NCI-H1417 (cell line): ENCODE data around the gene IPPK.

ENCODE experiments used
- DNase-seq, 3 experiments: peaks; one replicate each; lab custom pipeline; 2025; lab: John Stamatoyannopoulos, UW

Gene IPPK, protein sequence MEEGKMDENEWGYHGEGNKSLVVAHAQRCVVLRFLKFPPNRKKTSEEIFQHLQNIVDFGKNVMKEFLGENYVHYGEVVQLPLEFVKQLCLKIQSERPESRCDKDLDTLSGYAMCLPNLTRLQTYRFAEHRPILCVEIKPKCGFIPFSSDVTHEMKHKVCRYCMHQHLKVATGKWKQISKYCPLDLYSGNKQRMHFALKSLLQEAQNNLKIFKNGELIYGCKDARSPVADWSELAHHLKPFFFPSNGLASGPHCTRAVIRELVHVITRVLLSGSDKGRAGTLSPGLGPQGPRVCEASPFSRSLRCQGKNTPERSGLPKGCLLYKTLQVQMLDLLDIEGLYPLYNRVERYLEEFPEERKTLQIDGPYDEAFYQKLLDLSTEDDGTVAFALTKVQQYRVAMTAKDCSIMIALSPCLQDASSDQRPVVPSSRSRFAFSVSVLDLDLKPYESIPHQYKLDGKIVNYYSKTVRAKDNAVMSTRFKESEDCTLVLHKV

DNA sequence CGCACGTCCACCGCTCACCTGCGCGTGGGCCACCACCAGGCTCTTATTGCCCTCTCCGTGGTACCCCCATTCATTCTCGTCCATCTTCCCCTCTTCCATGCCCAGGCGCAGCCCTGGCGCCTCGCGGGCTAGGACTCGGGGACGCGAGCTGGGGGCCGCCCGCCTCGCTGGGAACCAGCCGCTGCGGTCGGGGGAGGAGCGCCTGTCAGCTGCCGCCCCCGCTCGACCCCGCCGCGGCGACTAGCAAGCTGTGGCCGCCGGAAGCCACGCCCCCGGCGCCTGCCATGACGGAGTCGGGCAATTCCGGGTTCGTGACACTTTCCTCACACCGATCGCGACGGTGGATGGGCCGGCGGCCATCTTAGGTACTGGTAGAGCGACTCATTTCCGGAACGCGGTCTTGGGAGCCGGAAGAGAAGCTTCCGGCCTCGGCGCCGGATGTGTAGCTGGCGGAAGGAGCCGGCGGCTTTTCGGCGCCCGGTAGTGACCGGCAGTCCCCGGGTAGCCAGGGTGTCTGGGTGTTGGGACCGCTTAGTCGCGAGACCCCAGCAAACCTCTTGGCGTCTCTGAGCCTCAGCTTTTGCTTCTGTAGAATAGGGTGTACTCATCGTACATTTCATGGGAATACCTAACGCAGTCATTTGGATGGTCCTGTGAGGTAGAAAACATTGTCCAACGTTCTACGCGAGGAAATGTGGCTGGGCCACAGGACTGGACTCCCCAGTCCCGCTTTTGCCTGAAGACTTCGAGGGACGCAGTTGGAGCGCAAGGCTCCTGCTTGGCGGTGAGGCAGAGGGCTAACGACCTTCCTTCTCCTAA lies at the start of gene IPPK:
IPPK (minus strand) TSS at position 242 of the 819 bp plus-strand sequence; CDS start at position 99, 143 bp downstream.
- peak; percentile 96 to 99 (median 99) for DNase-seq

DNA sequence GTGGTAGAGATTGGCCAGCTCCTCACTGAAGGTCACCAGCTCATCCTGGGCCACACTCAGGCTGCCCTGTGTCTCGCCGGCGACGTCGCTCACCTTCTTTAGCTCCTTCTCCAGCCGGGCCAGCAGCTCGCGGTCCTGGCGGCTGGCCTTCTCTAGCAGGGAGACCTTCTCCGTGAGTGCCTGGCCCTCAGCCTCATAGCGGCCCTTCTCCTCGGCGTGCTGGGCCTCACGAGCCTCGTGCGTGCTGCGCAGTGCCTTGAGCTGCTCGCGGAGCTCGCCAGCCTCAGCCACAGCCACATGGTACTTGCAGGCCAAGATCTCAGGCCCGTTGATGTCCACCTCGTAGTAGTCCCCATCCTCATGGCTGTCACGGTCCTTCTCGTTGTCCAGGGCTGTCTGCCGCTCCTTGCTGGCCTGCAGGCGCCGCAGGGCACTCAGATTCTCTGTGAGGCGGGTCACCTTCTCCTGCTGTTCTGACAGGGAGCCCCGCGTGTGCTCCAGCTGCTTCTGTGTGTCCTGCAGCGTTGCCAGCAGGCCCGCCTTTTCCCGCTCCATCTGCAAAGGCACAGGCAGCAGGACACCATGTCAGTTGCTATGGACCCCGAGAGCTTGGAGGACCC lies 49.2 kb upstream of the IPPK start:
- no peak for DNase-seq

DNA sequence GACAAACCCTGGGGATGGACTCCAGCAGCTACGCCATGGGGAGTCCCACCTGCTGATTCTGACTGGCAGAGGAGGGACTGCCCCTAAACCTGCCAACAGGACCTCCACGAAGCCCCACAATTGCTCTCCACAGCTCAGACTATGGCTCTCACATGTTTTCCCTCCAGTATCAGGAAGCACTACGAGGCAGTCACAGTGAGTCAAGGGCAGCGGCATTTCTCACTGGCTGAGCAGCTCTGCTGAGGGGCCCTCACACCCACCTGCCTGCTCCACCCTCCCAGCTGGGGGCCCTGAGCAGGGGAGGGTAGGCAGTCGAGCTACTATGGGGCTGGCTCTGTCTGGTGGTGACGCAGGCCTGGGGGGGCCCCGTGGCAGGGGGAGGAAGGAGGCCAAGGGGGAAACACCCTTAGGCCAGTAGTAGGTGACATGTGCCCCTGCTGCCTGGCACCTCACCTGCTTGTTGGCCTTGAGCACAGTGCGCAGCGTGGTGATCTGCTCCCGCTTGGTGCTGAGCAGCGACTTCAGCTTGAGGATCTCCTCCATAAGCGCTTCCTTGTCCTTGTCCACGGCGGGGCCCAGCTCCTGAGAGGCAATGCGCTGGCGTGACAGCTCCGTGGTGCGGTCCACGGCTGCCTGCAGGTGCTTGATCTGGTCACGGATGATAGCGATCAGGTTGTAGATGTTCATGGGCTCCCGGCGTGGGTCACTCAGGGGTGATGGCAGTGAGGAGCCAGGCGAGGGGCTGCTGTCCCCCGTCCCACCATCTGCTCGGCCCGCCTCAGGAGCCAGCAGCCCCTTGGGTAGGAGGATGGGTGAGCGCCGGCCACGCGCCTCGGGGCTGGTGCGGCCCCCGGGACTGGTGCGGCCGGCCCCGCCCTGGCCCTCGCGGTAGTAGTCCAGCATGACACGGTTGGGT lies 48.4 kb upstream of the IPPK start:
- DNase-seq: no peak

DNA sequence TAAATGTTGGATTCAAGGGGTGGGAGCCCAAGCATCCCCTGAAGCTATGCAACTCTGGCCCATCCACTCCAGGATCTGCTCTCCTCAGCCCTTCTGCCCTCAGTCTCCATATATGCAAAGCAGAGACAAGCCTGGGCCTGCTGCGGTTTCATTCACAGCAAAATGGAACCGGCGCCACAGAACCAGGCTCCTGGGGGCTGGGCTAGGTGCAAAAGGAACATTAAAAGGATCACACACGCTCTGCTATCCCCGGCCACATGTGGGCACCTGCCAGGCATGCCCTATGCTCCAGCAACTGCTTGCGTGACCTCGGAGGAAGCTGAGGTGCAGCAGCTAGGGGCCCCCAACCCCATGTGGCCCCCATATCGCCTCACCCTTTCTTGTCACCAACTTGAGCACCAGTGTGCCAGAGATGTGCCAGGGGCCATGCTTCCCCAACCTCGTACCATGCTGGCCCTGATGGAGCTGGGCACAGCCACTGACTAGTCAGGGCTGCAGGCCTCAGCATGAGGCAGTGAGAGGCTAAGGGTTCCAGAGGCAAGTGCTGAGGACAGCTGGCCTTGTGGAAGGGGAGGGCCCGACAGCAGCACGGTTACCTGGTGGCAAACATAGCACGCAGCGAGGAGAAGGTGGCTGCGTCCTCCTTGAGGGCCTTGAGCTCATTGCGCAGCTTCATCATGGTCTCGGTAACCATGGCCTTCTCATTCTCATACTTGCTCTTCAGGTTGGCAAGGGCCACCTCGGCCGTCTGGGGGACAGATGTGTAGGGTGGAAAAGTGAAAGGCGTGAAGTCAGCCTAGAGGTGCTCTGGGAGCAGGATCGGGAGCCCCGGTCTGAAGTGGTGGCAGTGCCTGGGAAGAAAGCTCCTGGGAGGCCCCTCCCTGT lies 47.5 kb upstream of the IPPK start:
- DNase-seq: no peak

GRCh38 chr9:92716557-92716956 lies 46.6 kb upstream of the IPPK start:
- DNase-seq: peak; percentile 49 to 75 (median 50)

DNA sequence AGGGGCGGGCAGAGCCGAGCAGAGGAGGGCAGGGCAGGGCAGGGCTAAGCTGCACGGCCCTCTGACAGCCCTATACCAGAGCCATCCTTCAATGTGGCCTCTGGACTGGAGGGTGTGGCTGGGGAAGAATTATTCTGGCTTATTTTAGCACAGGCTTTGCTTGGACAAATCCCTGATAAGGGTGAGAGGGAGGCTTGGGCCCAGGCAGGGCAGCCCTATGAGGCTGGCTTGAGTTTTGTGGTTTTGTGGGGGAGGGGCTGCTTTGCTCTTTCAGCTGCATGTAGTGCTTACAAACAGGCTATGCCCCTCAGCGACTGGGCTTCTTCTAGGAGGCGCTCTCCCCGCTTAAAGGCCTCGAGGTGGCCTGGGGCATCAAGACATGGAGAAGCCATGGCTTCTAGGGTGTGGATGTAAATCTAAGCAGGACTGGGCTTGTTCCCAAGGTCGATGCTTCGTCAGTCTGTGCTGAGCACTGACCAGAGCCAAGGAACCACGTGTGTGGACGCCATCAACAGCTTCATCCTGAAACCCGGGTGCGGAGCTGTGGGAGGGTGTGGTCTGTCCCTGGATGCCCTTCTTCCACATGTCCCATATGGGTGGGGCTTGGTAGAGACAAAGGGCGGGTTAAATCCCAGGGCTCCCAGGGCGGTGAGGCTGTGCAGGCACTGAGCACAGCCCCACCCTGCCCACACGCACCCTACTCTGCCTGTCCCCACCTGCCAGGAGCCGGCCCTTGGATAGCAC lies 45.7 kb upstream of the IPPK start:
- no peak for DNase-seq

- DNase-seq: no peak
Observed at GRCh38 chr9:92714787-92715487, 45.0 kb upstream of the IPPK start.

DNA sequence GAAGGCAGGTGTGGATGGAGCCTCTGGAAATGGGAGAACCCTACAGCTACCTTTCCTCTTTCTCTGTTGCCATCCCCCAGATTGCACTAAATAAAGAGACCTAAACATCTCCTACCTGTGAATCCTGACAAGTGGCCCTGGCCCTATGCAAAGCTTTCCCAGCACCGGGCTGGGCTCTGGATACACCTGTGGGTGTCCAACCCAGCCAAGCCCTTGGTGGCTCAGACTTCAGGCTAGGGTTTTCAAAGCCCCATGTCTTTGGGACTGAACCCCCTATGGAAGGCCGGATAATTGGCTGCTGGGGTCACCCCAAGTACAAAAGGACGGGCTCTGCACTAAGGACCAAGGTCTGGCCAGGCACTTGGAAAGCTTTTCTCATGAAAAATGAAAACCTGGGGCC lies 44.1 kb upstream of the IPPK start:
- no peak for DNase-seq

DNA sequence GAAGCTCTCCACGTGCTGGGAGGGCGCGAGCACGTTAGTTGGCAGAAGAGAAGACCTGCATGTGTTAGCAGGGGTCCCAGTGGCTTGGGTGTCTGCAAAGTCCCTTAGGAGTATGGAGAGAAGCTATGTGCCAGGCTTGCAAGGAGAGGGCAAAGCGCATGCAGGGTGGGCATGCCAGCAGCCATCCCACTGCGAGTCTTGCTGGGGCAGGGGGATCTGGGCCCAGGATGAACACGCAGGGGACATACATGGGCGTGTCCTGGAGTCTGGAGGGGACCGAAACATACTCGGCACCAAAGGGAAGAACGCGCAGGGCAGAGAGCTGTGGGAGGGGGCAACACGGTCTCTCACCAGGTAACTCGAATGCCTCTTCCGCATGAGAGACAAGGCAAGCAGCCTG lies 43.6 kb upstream of the IPPK start:
- DNase-seq: no peak

DNA sequence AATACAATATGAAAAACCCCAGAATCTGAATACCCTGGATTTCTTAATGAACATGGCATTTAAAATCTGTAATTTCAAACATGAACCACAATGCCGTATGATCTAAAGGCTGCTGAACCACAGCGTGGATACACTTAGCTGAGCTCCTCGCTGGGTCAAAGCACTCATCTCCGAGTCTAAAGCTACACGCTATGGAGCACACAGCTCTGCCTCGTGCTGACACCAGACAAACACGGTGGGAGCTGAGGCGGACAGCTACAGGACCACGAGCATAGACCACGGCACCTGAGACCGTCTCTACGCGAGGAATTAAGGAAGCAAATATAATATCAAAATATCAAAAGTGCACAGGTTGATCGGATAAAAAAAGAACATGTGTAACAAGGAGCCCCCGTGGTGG lies 42.8 kb upstream of the IPPK start:
- no peak for DNase-seq

DNA sequence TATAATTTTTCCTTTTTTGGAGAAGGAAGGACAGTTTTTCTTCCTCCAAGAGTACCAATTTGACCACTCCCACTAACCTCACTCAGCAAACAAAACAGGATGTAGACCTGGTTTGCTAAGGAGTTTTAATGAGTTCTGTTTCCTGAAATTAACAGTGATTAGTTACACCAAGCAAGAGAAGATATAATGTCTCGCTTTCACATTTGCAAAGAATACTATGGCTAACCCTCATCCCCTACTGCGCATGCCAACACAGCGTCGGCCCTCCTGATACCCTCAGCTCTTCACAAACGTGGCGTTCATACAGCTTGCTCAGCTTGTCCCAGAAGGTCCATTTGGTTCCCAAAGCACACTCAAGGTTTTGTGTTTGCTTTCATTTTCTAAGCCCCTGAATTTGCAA lies 41.9 kb upstream of the IPPK start:
- DNase-seq: no peak

- DNase-seq: no peak
Observed at GRCh38 chr9:92711146-92711545, 41.2 kb upstream of the IPPK start.

- DNase-seq: no peak
Observed at GRCh38 chr9:92710368-92710767, 40.4 kb upstream of the IPPK start.

GRCh38 chr9:92709954-92710353 lies 40.0 kb upstream of the IPPK start:
- DNase-seq: no peak

DNA sequence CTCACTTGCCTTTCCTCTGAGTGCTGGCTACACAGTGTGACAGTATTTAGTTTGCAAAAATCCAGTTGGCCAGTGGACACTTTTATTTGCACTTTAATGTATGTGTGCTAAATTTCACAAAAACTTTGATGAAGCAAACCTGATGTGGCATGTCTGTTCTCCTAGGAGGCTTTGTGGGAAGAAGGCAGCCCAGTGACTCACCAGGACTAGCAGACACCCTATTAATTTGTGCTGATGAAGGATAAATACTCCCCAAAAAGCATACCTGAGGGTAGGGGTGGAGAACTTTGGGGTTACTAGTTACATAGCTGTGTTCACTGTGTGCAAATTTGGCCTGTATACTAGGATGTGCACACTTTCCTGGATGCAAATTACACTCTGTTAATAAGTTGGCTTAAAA lies 39.3 kb upstream of the IPPK start:
- no peak for DNase-seq

DNA sequence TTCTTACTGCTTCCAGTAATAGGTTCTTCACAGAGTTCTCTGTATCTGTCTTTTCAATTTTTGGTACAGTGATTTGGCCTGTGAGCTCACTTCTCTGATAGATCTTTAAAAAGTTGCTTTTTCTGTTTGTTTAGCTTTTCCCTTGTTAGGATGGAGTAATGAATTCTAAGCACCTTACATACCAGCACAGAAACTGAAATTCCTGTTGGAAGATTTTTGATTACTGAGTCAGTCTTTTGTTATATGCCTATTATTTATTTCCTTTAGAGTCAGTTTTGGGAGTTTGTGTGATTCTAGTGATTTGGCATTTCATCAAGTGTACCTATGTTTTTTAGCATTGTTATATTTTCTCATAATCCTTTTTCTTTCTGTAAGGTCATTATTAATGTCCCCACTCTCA lies 37.6 kb upstream of the IPPK start:
- no peak for DNase-seq

- DNase-seq: peak in 1 of 3 experiments; percentile 23
Observed at GRCh38 chr9:92706218-92706940, 36.4 kb upstream of the IPPK start.

DNA sequence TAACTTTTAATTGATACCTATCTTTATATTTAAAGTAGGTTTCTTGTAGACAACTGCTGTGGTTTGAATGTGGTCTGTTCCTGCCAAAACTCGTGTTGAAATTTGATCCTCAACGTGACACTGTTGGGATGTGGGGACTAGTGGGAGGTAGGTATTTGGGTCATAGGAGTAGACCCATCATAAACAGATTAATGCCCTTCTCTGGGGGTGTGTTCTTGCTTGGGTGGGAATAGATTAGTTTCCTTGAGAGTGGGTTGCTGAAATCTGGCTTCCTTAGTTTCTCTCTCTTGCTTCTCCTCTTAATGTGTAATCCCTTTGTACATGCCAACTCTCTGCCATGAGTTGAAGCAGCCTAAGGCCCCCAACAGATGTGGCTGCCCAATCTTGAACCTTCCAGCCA lies 34.6 kb upstream of the IPPK start:
- DNase-seq: no peak
